GM13976 (cell line): ENCODE data around the gene SAMD8.
"Not testable (repeated sequence)": the region's sequence is repeated elsewhere in the genome, so short reads cannot be mapped to it uniquely, and the experiment has no call there.

Source experiments
- DNase-seq: peaks from one replicate; pipeline ENCODE4 v3.0.0; 2012; ENCODE audit warnings: low spot score
- CTCF ChIP-seq: IDR thresholded peaks from 2 replicates; pipeline ENCODE4 v1.5.1; 2012; ENCODE audit warnings: borderline replicate concordance, mild to moderate bottlenecking; ENCODE audit not compliant: insufficient read depth; ENCODE audit errors: extremely low read depth, missing control alignments, control extremely low read depth
- in situ Hi-C: fragments of 300-500 bp; cut with MboI; formaldehyde crosslinking; loops from one replicate; pipeline ENCODE4 v1.12.0; 2022; ENCODE audit warnings: low sequenced_read_pairs, mixed read lengths, inconsistent platforms; ENCODE audit not compliant: unreplicated experiment

Gene SAMD8

GRCh38 chr10:75117995-75118394 lies 6.5 kb downstream of the SAMD8 start:
- DNase-seq, result no peak
- in situ Hi-C loops, result no loop called here
- TF ChIP-seq CTCF, result no peak

- DNase-seq, in situ Hi-C loops: not testable (repeated sequence)
These were observed 8.1 kb downstream of the SAMD8 start for GRCh38 chr10:75119444-75120066.

- in situ Hi-C loops, result no loop called here
- no peak for DNase-seq
These were observed 9.9 kb downstream of the SAMD8 start for GRCh38 chr10:75121322-75121721.

GRCh38 chr10:75122505-75122904 lies 11.0 kb downstream of the SAMD8 start:
- no peak for DNase-seq
- in situ Hi-C loops, result no loop called here
- no peak for TF ChIP-seq CTCF

More at GRCh38 chr10:75121322-75121721, 9.9 kb downstream of the SAMD8 start:
- TF ChIP-seq CTCF, result no peak

GRCh38 chr10:75123088-75123682 lies 11.7 kb downstream of the SAMD8 start:
- DNase-seq, result no peak
- TF ChIP-seq CTCF, result no peak
- in situ Hi-C loops, result no loop called here

DNA sequence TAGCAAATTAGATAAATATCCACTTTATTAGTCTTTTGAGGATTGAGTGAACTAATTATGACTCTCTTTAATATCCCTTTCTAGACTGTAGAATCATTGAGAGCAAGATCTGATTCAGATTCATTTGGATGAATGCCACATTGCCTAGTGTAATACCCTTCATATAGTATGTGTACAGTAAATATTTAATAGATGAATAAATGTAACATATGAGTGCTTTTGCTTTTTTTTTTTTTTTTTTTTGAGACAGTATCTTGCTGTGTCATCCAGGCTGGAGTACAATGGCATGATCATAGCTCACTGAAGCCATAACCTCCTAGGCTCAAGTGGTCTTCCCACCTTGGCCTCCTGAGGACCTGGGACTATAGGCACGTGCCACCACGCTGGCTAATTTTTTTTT lies 14.8 kb downstream of the SAMD8 start:
- no peak for DNase-seq
- TF ChIP-seq CTCF, result no peak
- in situ Hi-C loops, result no loop called here

- TF ChIP-seq CTCF, result no peak
- in situ Hi-C loops, result no loop called here
- DNase-seq, result no peak
These were observed 16.0 kb downstream of the SAMD8 start for GRCh38 chr10:75127471-75127870.

- in situ Hi-C loops, DNase-seq: not testable (repeated sequence)
These were observed 17.5 kb downstream of the SAMD8 start for GRCh38 chr10:75128985-75129384.
